Mesenteric fat pad (tissue), 1 donor: ENCODE results near the gene TMEM259. TPM values are rescaled to one million over a fixed set of nuclear protein-coding genes. Genes with fewer than 3 reads are reported as not detected.
"Not testable (repeated sequence)": the region's sequence is repeated elsewhere in the genome, so short reads cannot be mapped to it uniquely, and the experiment has no call there.

ENCODE experiments used
- DNase-seq: peaks from one replicate; pipeline ENCODE4 v3.0.0-alpha.2; 2020; ENCODE audit warnings: low spot score
- total RNA-seq: library from RNA; stranded (reverse); fragmentation: NEBNext Ultra II Directional; extraction: Animal tissue kit (Norgen Biotek cat#: 25700); gene quantifications from one replicate; pipeline ENCODE4 v1.2.1, GENCODE V29; 2021
- donor health status: DM: yes; HTN: yes; CAD: no.

TMEM259 gene
- total RNA-seq, 1 donor from 2014 or later = 143 TPM

DNA sequence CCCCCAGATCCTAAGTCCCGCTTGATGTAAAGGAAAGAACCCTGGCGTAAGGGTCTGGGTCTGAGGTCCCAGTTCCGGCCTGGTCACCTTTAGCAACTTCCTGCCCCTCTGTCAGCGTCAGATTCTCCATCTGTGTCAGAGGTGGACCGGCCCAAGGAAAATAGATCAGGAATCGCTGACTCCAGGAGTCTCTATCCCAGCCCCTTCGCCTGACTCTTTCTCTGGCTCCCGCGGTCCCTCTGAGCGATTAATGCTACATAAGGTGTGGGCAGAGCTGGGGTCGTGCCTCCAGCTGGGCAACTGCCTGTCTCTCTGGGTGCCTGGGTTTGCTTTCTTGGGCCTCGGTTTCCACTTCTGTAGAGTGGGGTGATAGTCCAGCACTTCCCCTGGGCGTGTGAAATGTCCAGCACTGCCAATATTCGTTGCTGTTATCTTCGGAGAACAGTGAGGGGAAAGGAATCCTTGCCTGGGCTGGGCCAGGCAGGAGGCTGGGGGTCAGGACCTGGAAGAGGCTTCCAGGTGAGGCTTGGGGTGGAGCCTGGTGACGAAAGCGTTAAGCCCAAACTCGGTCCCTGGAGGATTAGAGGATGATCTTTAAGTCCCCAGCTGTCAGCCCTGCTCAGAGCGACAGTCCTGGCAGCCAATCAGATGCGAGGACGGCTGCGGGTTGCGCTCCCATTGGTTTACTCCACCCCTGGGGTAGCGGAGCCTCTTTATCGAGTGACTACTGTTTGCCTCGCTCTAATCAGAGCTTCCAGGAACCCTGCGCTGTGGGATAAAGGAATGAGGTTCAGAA lies 19.8 kb upstream of the TMEM259 start:
- no peak for DNase-seq

DNA sequence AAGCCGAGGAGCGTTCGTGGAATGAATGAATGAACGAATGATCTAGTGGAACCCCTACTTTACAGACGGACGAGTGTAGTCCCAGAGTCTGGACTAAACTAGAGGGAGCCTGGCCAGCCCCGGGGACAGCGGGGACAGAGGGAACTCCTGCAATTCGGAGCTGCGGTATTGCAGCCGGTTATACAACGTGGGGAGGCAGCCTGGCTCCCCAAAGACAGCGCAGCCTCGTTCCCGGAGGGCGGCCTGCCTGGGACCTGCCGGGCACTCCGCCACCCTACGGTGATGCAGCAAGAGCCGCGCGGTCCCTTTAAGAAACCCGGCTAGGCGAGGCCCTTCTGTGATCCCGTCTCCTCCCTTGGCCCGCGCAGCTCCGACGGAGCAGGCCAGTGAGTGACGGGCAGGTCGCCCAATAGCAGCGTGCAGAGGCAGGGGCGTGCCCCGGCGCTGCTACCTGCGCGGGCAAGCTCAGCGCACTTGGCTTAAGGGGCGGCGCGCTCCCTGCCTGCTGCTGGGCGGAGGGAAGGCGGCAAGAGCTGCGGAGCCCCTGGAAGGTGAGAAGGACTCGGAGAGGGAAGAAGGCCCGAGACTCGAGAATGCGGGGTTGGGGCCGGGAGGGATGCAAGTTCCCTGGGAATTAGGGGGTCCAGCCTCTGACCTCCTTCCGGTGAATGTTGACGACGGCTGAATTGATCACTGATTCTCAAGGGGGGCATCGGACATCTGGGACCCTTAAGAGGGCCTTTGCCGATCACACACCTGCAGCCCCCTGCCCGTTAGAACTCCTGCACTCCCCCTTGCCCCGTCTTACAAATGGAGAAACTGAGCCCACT lies 18.9 kb upstream of the TMEM259 start, which contains the start of gene ABCA7:
Gene ABCA7 (plus strand): TSS at position 462 of the 830 bp plus-strand sequence. CDS start 1,255 bp downstream, outside the sequence.
- peak; percentile 99 for DNase-seq

DNA sequence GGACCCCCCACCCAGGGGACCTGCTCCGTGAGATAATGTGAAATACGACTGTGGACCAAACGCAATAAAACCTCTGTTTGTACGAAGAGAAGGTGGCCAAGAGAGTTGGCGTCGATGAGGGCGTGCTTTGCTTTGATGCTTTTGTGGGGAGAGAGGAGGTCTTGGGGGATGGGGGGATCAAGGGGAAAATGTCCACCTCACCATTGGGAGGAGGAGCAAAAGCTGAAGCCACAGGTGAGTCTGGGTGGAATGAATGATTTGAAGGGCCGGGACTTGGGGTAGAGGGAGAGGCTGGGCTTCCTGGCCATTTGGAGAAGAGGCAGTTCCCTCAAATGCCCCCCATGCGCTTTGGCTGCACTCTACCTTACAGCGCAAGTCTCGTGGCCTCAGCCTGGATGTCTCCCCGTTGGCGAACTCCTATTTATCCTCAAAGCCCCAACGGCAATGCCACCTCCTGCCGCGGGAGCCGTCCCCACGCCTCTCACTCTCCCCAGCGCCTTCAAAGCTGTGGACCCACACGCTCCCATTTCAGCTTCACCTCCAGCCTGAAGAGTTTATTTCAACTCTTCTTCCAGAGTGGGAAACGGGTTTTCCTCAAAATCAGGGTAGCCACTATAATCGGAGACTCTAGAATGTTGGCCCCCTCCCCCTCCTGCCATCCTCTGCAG lies 18.2 kb upstream of the TMEM259 start:
- no peak for DNase-seq

DNA sequence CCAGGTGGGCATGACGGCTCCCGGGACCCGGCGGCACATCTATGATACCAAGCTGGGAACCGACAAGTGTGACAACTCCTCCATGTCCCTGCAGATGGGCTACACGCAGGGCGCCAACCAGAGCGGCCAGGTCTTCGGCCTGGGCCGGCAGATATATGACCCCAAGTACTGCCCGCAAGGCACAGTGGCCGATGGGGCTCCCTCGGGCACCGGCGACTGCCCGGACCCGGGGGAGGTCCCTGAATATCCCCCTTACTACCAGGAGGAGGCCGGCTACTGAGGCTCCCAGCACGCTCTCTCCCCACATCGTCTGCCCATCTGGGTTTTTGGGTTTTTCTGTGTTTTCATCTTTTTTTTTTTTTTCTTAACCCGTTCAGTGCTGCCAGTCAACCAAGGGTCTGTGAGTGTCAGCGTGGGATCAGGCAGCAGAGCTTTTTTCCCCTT lies 16.7 kb upstream of the TMEM259 start:
- DNase-seq = no peak

DNA sequence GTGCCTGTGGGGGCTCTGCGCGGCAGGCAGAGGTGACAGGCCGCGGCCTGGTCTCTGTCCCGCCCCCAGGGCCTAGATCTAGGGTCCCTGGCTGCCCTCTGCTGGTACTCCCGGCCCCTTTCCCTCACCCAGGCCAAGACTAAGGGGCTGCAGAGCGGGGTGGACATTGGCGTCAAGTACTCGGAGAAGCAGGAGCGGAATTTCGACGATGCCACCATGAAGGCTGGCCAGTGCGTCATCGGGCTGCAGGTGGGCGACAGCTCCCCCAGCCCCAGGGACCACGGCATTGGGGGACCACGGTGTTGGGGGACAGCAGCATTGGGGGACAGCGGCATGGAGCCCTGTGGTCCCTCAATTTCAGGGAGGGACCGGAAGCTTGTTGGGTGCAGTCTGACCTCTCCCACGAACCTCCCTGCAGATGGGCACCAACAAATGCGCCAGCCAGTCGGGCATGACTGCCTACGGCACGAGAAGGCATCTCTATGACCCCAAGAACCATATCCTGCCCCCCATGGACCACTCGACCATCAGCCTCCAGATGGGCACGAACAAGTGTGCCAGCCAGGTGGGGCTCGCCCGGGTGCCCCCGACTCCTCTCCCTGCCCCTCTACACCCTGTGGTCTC lies 15.2 kb upstream of the TMEM259 start:
- no peak for DNase-seq

DNA sequence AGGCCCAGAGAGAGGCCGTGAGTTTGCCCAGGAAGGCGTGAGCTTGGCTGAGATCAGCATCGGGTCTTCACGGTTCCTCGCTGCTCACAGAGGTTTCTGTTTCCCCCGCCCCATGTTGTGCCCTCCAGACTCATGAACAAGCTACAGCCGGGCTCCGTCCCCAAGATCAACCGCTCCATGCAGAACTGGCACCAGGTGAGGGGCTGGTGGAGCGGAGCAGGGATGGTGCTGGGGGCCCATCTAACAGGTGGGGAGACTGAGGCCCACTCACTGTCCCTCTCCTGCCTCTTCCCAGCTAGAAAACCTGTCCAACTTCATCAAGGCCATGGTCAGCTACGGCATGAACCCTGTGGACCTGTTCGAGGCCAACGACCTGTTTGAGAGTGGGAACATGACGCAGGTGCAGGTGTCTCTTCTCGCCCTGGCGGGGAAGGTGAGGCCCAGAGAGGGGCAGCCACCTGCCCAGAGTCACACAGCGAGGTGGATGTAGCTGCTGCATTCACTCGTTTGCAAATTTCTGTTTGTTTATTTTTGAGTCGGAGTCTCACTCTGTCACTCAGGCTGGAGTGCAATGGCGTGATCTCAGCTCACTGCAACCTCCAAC lies 11.4 kb upstream of the TMEM259 start:
- no peak for DNase-seq

DNA sequence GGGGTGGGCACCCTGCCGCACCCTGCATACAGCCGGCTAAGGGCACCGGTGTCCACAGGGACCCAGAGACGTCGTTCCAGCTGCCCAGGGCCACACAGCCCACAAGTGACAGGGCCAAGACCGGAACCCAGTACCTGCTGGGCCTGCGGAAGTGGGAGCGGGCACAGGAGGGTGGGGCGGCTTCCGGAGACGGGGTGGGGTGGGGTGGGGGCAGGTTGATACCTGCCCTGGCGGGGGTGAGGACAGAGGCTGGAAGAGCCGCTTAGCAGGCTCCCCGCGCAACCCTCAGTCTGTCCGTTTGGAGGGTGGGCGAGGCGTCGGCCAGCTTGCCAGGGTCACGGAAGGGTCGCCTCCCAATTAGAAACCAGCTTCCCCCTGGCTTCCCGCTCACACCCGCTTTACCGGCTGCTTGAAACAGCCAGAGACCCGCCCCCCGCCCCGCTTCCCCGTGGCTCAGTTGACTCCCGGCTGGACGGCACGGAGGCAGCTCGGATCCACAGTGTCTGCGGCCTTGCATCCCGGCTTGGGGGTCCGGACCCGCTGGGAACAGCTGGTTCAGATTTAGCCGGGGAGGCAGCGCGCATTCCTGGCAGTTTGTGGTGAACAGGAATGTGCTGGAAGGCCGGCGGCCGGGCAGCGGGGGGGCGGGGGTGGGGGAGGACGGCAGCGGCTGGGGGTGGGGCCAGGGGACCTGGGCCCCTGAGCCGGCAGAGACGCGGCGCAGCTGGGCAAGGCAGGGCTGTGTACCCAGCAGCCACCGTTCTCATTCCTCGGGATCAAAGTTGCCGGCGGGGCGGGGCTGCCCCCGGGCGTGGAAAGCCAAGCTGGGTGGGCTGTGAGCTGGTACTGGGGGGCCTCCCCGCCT lies 7.4 kb upstream of the TMEM259 start:
- no peak for DNase-seq

DNA sequence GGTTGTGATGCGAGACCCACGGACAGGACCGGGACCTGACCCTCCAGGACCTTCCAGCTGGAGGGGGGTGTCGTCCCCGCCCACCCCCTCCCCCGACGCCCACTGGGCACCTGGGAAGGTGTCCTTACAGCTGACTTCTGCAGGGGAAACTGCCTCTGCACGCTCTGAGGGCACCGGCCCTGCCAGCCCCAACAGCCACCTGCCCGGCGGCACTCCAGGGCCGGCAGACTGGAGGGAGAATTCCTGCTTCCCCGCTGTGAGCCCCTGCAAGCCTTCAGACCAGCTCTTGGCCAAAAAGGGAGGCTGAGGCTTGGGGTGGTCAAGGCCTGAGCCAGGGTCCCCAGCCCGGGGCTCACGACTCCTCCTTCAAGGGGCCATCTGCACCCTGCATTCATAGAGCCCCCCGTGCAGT lies 6.7 kb upstream of the TMEM259 start:
- DNase-seq = no peak

DNA sequence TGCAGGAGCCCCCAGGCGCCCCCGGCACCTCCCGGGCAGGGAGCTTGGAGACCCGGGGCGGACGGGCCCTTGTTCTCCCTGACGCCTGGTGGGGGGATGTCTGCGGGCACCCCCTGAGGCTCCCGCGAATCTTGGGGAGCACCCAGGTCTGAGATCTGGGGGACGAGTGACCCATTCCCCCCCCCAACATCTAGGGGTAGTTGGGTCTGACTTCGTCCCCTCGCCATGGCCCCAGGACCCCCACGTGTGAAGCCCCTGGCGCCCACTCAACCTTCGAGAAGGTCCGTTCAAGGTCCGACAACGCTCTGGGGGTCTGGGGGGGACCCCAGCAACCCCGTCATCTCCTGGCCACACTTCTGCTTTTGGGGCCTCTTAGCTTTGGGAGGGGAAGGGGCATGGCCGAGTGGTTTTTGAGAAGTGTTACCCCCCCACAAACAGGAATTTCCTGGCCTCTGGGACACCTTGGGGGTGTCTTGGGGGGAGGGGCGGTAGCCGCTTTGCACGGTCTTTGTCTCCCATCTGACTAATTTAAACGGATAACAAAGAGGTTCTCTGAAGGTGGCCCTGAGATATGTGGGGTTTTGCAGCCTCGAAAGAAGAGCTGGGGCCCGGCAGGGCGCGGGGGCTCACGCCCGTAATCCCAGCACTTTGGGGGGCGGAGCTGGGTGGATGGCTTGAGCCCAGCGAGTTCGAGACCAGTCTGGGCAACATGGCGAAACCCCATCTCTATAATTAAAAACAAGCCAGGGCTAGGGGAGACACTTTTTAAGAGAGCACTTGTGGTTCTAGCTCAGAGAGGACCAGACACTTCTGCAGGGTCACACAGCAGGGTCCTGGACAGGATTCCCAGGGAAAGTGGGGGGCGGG lies 6.1 kb upstream of the TMEM259 start:
- DNase-seq = no peak

DNA sequence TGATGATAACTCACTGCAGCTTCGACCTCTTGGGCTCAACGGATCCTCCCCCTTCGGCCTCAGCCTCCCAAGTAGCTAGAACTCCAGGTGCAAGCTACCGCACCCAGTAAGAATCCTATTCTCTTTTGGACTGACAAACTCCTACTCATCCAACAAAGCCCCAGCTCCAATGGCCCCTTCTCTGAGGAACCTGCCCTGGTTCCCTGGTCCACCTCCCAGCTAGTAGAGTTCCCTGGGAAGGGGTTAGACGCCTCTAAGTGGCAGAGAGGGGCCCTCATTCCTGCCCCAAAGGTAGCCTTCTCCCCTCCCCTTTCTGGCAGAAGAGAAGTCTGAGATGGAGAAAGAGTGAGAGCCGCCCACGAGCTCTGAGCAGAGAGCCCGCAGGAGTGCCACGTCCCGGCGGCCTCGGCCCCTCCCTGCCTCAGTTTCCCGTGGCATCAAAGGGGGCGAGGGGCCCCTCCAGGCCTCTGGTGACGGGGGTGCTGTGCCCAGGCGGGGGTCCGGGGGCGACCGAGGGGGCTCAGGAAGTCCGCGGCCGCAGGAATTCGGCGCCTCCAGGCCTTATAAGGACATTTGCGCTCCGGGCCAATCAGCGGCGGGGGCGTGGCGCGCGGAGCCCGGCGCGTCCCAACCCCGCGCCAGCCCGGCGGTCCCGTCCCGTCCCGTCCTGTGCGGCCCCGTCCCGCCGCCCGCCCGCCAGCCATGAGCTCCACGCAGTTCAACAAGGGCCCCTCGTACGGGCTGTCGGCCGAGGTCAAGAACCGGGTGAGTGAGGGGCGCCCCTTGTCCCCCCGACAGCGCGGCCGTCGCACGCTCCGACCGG lies 5.2 kb upstream of the TMEM259 start, which contains the start of gene CNN2:
Gene CNN2 (plus strand): TSS at position 649 of the 823 bp plus-strand sequence. CDS start 54 bp downstream, at position 703.
- no peak for DNase-seq

DNA sequence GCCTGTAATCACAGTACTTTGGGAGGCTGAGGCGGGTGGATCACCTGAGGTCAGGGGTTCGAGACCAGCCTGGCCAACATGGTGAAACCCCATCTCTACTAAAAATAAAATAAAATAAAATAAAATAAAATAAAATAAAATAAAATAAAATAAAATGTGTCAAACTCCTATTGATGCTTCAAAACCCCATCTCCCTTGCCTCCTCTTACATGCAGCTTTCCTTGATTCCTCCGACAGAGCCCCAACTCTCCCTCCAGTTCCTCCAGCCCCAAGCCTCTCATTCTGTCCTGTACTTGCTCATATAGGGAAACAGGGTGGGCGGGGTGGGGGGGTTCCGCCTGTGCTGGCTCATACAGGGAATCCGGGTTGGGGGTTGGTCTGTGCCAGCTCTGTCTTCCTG lies 4.2 kb upstream of the TMEM259 start:
- not testable (repeated sequence) for DNase-seq

DNA sequence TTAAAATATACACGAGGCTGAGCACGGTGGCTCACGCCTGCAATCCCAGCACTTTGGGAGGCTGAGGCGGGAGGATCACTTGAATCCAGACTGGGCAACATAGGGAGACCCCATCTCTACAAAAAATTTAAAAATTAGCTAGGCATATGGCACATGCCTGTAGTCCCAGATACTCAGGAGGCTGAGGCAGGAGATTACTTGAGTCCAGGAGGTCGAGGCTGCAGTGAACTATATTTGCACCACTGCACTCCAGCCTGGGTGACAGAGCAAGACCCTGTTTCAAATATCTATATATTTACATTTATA lies 2.9 kb upstream of the TMEM259 start:
- DNase-seq = not testable (repeated sequence)

DNA sequence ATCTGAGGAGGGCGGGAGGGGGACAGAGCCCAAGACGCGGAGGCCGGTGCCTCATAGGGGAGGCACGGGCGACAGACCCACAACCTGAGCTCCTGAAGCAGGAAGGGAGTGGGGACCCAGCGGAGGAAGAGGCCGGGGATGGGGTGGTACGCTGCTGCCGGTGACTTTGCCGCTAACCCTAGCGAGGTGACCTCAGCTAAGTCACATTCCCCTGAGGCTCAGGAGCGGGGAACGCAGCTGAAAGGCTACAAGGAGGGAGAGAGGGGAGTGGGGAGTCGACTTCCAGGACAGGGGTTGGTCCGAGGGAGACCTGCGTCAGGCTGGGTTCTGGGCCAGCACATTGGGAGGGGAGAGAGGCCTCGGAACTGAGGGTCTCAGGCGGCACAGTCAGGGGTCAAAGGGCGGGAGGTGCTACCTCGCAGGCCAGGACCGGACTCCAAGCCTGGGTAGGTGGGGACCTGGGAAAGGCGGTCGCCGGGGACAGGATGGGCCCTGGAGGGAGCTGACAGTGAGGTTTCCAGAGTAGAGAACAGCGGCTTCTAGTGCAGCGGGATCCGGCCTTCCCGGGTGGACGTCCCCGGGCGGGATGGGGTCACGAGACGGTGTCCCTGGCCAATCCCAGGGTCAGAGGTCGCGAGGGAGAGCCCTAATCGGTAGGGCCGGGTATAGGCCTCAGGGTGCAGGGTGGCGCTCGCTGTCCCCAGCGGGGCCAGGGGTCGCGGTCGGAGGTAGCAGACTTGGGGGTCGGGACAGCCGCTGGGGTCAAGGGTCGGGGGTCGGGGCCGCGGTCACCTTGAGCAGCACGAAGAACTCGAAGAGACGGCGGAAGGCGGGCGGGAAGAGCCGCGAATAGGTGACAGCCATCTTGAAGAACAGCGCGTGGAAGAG lies 699 bp downstream of the TMEM259 start:
- no peak for DNase-seq

DNA sequence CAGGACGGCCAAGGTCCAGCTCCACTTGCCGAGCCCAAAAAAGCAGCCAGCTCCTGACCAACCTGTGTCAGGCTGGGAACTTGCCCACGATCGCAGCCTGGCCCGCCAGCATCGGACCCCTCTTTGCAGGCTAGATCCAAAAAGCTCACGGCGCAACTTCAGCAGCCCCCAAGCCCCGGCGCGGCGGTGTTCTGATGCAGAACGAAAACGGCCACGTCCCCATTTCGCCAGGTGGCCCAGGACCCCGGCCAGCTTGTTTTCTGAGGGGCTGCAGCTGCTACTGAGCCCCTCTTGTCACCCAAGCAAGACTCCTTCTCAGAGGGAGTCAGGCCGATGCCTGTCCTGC lies 1.3 kb downstream of the TMEM259 start:
- DNase-seq = peak; percentile 89

DNA sequence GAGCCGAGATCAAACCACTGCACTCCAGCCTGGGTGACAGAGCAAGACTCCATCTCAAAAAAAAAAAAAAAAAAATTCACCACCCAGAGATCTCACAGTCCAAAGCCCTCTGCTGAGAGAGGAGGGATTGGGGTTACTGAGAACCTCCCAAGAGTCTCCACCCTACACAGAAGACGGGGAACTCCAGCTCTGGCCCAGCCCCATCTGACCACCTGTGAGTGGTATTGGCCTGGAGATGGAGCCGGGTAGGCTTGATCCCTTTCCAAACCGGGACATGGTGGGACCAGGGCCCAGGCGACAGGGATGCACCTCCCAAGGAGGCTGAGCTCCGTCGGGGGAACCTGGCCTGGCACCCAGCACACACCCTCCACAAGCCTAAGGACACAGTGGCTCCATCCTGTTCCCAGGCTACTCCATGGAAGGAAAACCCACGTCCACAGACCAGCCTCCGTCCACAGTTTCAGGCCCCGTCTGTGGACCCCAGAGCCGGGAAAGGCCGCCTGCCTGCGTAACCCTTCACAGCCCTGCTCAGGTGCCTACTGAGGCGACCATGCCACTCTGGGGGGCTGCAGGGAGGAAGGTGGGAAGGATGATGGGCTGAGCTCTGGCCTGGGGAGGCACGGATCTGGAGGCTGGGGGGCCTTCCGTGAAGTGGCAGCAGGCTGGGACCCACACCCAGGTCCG lies 1.8 kb downstream of the TMEM259 start:
- no peak for DNase-seq

DNA sequence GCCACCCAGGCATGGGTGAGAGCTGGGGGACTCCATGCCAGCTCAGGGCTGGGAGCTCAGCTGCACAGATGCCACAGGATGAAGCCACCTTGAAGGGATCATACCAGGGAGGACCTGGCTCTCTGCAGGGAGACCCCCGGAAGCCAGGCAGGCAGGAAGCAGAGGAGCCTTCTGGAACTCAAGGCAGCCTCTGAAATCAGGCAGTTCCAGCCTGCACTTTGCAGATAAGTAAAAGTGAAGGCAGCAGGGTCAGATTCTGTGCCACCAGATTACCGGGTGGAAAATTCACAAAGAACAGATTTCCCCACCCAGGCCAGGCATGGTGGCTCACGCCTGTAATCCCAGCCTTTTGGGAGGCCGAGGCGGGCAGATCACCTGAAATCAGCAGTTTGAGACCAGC lies 2.5 kb downstream of the TMEM259 start:
- no peak for DNase-seq
